Activated CD8-positive, alpha-beta T cell treated with anti-CD3 and anti-CD28 coated beads for 36 hours (primary cell): ENCODE measurements around the gene PCNX2. TPM values are rescaled to one million over a fixed set of nuclear protein-coding genes. Genes with fewer than 3 reads are reported as not detected.

Source experiments
- ATAC-seq: fragments of 200-7000 bp; cut with Tn5 transposase; one replicate; pipeline ENCODE4 v1.10.0; 2021; ENCODE audit warnings: mild to moderate bottlenecking, moderate library complexity
- CTCF ChIA-PET: fragments of 350-600 bp; sonication (Branson Sonifier 250); formaldehyde crosslinking; loops from one replicate; lab custom pipeline; 2021; ENCODE audit warnings: antibody characterized with exemption; lab: Charles Lee
- POLR2A ChIA-PET: fragments of 350-600 bp; sonication (Branson Sonifier 250); formaldehyde crosslinking; loops from one replicate; lab custom pipeline; 2021; ENCODE audit warnings: antibody characterized with exemption; lab: Charles Lee
- DNase-seq: peaks from one replicate; pipeline ENCODE4 v3.0.0-alpha.2; 2020
- H3K27ac Mint-ChIP-seq: one replicate; pipeline ENCODE4 v1.8.0; 2021; ENCODE audit warnings: mild to moderate bottlenecking, mixed read lengths
- H3K27me3 Mint-ChIP-seq: one replicate; pipeline ENCODE4 v1.8.0; 2021; ENCODE audit warnings: mixed read lengths
- H3K36me3 Mint-ChIP-seq: one replicate; pipeline ENCODE4 v1.8.0; 2021; ENCODE audit warnings: low read depth, mixed read lengths
- H3K4me1 Mint-ChIP-seq: one replicate; pipeline ENCODE4 v1.8.0; 2021; ENCODE audit warnings: low read depth, mixed read lengths
- H3K4me3 Mint-ChIP-seq: one replicate; pipeline ENCODE4 v1.8.0; 2021; ENCODE audit warnings: mild to moderate bottlenecking, moderate library complexity, mixed read lengths
- H3K9me3 Mint-ChIP-seq: one replicate; pipeline ENCODE4 v1.8.0; 2021; ENCODE audit warnings: mixed read lengths
- CTCF ChIP-seq: fragments of 200-600 bp; IDR thresholded peaks from one replicate; pipeline ENCODE4 v1.8.0; 2022; ENCODE audit warnings: antibody characterized with exemption, mild to moderate bottlenecking
- intact Hi-C: fragments of 100-400 bp; cut with micrococcal nuclease; formaldehyde crosslinking; loops from one replicate; pipeline ENCODE4 v1.10.0; 2022
- total RNA-seq, 2 experiments: library from RNA; stranded (reverse); gene quantifications; one replicate each; pipeline ENCODE4 v1.2.3, GENCODE V29; 2021

Gene PCNX2
- total RNA-seq, 2 experiments from 2014 or later = 14.4 to 14.9 TPM

DNA sequence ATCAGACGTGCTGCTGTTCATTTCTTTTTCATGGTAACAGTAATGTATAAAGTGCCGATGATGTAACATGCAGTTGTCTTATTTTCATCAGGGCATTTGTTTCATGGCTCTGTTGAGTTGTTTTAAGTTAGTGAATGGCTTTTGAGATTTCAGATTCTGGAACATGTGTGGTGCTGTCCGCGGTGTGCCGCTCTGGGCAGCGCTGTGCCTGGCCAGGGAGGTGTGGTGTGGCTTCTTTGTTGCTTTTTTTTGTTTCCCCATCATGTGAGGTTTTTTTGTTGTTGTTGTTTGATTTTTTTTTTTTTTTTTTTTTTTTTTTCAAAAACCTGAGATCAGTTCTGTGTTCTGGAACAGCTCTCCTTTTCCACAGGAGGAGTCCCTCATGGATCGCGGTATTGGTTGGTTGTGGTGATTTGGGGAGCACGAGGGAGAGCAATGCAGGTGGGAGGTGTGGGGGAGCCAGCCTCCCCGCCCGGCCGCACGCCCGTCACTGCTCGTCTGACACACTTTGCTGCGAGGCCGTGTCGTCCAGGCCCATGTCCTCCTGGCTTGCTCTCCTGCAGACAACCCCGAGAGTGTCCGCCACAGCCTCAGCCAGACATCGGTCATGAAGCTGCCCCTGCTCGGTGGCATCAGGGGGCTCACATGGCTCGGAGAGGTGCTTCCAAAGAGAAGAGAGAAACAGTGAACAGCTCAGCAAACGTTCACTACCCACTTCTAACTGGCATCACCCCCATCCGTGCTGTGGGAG is 311.5 kb downstream of the PCNX2 start:
- Mint-ChIP-seq H3K27me3 (no peaks in the 10 kb centered on the region), H3K9me3 (no peaks in the 10 kb centered on the region), H3K4me1 (no peaks in the 10 kb centered on the region), H3K27ac (no peak overlapping the region), H3K4me3 (no peak overlapping the region), H3K36me3 (peaks cover 8% of the 10 kb centered on the region)
- DNase-seq (no peak), ATAC-seq (no peak)
- POLR2A ChIA-PET = no interaction called here
- no peak for TF ChIP-seq CTCF
- CTCF ChIA-PET = no interaction called here
- intact Hi-C loops = no loop called here

DNA sequence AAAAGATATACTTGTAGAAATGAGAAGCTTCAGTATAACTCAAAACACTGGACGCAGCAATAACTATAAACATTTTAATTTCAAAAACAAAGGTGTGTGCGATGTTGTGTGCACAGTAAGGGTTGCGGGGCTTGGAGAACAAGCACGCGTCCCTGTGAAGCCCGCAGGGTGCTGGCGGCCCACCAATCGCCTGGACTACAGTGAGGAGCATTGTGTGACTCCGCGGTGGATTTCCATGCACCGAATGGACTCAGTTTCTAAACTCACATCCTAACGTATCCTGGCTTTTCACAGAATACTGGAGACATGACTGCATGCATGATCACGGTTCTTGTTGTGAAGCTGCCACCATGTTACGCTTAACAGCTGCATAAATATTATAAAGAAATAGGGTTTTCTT is 312.1 kb downstream of the PCNX2 start:
- Mint-ChIP-seq H3K4me1 (peaks cover 4% of the 10 kb centered on the region), H3K27me3 (no peaks in the 10 kb centered on the region), H3K9me3 (no peaks in the 10 kb centered on the region), H3K4me3 (no peak overlapping the region), H3K36me3 (peaks cover 12% of the 10 kb centered on the region), H3K27ac (no peak overlapping the region)
- CTCF ChIA-PET = no interaction called here
- POLR2A ChIA-PET = no interaction called here
- intact Hi-C loops = no loop called here
- no peak for TF ChIP-seq CTCF
- DNase-seq (no peak), ATAC-seq (no peak)

DNA sequence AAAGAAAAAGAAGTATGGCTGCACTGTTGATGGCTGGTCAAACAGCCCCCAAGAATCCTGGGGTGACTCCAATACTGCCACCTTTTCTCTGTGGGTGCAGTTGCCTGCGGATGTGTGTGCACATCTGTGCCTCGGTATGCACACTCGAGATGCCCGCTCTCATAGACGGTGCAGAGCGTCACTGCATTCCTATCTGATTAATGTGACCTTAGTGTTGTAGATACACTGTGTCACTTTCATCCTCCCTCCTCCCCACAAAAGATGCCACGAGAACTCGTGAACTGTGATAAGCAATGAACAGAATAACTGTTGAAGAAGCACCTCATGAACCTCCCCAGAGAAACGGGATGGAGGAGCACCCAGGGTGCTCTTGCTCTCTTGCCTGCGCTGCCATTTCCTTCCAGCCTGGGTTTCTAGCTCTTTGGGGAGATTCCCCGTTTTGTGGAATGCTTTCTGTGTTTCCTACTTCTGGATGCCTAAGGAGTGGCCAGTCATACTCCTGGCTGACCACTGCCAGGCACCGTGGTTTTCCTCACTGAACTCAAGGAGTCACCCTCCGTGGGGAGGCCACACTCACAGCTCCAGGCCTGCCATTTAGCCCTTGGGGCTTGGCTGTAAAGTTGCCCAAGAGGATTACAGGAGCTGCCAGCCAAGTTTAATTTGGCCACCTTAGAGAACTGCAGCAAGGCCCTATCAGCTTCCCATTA is 313.1 kb downstream of the PCNX2 start:
- H3K27ac Mint-ChIP-seq = no peak overlapping the region

GRCh38 chr1:232980986-232981560 is 314.5 kb downstream of the PCNX2 start:
- Mint-ChIP-seq H3K36me3 (peaks cover 24% of the 10 kb centered on the region), H3K27ac (no peak overlapping the region), H3K27me3 (no peaks in the 10 kb centered on the region), H3K9me3 (no peaks in the 10 kb centered on the region), H3K4me1 (peaks cover 13% of the 10 kb centered on the region), H3K4me3 (no peak overlapping the region)
- POLR2A ChIA-PET = no interaction called here
- ATAC-seq (no peak), DNase-seq (no peak)
- no peak for TF ChIP-seq CTCF
- CTCF ChIA-PET = no interaction called here
- intact Hi-C loops = no loop called here

More for the DNA sequence above, 313.1 kb downstream of the PCNX2 start:
- Mint-ChIP-seq H3K27me3 (no peaks in the 10 kb centered on the region), H3K9me3 (no peaks in the 10 kb centered on the region), H3K4me1 (peaks cover 13% of the 10 kb centered on the region), H3K36me3 (peaks cover 19% of the 10 kb centered on the region), H3K4me3 (no peak overlapping the region)
- CTCF ChIA-PET = no interaction called here
- intact Hi-C loops = no loop called here
- no peak for ATAC-seq
- TF ChIP-seq CTCF = no peak
- no peak for DNase-seq
- POLR2A ChIA-PET = interaction anchor here (1.2 kb wide), 1 partner anchor 18 kb away, joined by 3 read pairs; no protein-coding TSS in a partner anchor
